CD4-positive, alpha-beta T cell treated with Interferon alpha-2 for 1 hour (primary cell): ENCODE measurements around the gene MEX3C.

Experiments used
- DNase-seq, 2 donors: peaks; one replicate each; pipeline ENCODE4 v3.0.0-alpha.2; 2020 to 2022

MEX3C gene

GRCh38 chr18:51197661-51198424 is at the start of gene MEX3C:
TSS of gene MEX3C (minus strand) at chr18:51197681. CDS start at chr18:51197320, 361 bp downstream.
- peak; percentile 99 for DNase-seq

- no peak for DNase-seq
These were observed 43.7 kb upstream of the MEX3C start for GRCh38 chr18:51241226-51241625.

DNA sequence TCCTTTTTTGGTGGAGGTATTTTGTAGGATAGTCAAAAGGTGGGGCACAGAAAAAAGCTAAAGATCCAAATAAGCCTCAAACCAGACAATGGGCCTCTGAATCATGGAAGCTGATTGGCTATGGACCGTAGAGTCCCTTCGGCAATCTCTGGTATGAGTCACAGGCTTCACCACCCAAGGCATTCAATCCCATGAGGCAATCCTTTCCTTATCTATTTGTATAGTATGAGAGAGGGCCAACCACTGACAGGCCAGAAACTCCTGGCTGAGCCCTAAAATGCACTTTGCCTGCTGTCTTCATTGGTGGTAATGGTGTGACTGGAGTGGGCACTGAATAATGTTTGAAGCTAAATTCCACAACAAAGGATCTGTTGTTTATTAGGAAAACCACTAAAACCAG is 38.7 kb upstream of the MEX3C start:
- DNase-seq = no peak

DNA sequence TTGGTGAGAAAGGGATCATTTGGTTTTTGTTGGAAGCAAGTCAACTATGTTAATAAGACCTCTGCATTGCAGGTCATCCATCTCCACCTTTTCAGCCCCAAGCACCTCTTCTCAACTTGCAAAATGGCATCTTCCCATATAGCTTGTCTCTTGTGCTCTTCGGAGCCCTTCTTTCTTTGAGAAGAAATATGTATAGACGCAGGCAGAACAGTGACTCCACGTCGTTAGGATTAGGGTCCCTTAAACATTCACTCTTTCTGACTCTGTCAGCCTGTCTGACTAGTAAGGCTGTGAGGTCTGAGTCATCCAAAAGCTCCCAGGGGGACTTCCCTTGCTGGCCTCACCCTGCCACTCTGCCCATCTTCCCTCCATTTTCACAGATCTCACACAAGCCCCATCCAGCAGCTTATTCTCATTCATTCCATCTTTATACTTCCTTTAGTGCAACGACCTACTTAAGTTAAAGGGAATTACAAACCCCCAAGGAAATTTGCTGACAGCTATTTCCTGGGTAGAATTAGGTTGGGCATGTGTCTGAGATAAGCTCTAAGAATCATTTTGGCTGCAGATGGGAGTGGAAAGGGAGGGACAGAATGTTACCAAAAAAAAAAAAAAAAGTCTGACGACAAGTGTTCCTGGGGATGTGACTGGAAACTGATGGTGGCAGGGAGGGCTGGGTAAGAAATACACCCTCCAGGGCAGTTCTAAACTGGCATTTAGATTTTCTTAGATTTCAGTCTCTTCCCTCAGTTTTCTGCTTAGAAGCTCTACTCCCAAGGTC is 37.7 kb upstream of the MEX3C start:
- DNase-seq = no peak

- DNase-seq = no peak
These were observed 36.9 kb upstream of the MEX3C start for GRCh38 chr18:51234117-51235008.

- DNase-seq = no peak
These were observed 31.8 kb upstream of the MEX3C start for GRCh38 chr18:51229328-51229727.

GRCh38 chr18:51227660-51228059 is 30.2 kb upstream of the MEX3C start:
- DNase-seq = no peak

- no peak for DNase-seq
These were observed 29.3 kb upstream of the MEX3C start for GRCh38 chr18:51226587-51227350.

DNA sequence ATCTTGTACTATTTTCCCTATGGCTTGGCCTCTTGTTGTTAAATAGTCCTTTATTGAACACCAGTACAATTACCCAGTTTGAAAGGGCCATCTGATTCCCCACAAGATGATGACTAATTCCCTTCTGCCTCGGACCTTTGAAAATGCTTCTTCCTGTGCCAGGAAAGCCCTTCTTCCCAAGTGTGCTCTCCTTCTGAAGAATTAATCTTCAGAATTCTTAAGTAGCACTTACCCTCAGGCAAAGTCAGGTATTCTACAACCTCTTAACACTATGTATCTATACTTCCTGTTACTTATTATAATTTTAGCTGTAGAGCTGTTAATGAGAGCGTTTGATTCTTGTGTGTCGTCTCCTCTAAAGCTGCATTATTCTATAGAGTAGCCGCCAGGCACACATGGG is 28.6 kb upstream of the MEX3C start:
- DNase-seq = no peak

DNA sequence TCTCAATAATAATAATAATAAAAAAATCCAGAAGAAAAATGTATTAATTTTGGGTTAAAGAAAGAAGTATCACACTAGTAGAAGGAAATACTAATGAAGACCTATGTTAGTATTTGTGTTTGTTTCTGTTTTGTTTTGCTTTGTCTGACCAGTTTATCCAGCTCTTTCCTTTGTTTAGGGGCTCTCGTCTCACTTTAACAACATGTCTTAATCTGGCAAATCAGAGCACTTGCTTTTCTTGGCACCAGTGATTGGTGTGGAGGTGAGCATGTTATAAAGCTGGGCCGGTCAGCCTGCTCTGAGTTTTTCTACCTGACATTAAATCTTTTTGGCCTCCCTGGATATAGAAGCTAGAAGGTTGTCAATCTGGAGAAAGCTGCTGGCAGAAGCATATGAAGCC is 15.1 kb upstream of the MEX3C start:
- DNase-seq = no peak

GRCh38 chr18:51211552-51211951 is 14.1 kb upstream of the MEX3C start:
- peak; percentile 63 to 76 for DNase-seq

- DNase-seq = peak; percentile 34 to 49
These were observed 445 bp downstream of the MEX3C start for GRCh38 chr18:51196811-51197660.

GRCh38 chr18:51196118-51196810 is 1.2 kb downstream of the MEX3C start:
- DNase-seq = peak; percentile 58 to 66

- peak; percentile 28 to 53 for DNase-seq
These were observed 1.9 kb downstream of the MEX3C start for GRCh38 chr18:51195451-51196117.

DNA sequence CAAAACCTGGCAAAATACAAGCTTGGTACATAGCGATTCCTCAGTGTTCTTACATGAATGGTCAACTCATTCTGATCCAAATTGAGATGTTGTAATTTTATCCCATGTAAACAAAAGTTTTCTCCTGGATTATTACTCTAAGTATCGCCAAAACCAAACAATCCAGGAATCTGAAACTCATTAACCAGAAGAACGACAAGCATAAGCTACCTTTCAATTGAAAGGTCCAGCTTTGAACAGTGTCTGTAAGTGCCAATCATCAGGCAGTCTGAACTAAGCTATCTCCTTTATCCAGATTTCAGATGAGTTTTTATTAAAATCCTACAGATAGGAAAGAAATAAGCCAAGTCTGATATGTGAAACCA is 2.4 kb downstream of the MEX3C start:
- no peak for DNase-seq

GRCh38 chr18:51194604-51195003 is 2.9 kb downstream of the MEX3C start:
- DNase-seq = peak in 1 of 2 donors; percentile 27

GRCh38 chr18:51193621-51194287 is 3.7 kb downstream of the MEX3C start:
- no peak for DNase-seq

GRCh38 chr18:51192696-51193095 is 4.8 kb downstream of the MEX3C start:
- DNase-seq = no peak

GRCh38 chr18:51192026-51192425 is 5.5 kb downstream of the MEX3C start:
- DNase-seq = no peak
